CD4-positive, CD25-positive, alpha-beta regulatory T cell (primary cell): ENCODE results near the gene FNIP2. TPM values are rescaled to one million over a fixed set of nuclear protein-coding genes. Genes with fewer than 3 reads are reported as not detected.
"Not testable (repeated sequence)": the region's sequence is repeated elsewhere in the genome, so short reads cannot be mapped to it uniquely, and the experiment has no call there.

Source experiments
- ATAC-seq, 2 donors: fragments of 150-1000 bp; cut with Tn5 transposase; one replicate each; pipeline ENCODE4 v1.10.0; 2021; ENCODE audit warnings: low read depth in 2 of 2, moderate number of reproducible peaks in 2 of 2, moderate library complexity in 1 of 2
- DNase-seq, 3 donors: peaks; one replicate each; pipeline versions ENCODE4 v3.0.0 to v3.0.0-alpha.2; 2012 to 2022; ENCODE audit warnings: mixed read lengths in 1 of 3
- H3K27ac ChIP-seq: one replicate; pipeline ENCODE4 v1.7.0; 2013; ENCODE audit warnings: mild to moderate bottlenecking, low read length; ENCODE audit not compliant: insufficient read depth, poor library complexity, severe bottlenecking
- H3K27me3 ChIP-seq: one replicate; pipeline ENCODE4 v1.7.0; 2013; ENCODE audit warnings: low read length; ENCODE audit not compliant: control insufficient read depth, insufficient read depth
- H3K36me3 ChIP-seq: one replicate; pipeline ENCODE4 v1.7.0; 2013; ENCODE audit warnings: mild to moderate bottlenecking, low read length, moderate library complexity; ENCODE audit not compliant: control insufficient read depth, insufficient read depth
- H3K4me1 ChIP-seq: 2 replicates; pipeline ENCODE4 v1.7.0; 2013; ENCODE audit warnings: mild to moderate bottlenecking, low read length; ENCODE audit not compliant: insufficient read depth, control insufficient read depth, poor library complexity, severe bottlenecking
- H3K4me3 ChIP-seq: one replicate; pipeline ENCODE4 v1.7.0; 2013; ENCODE audit warnings: low read depth, mild to moderate bottlenecking, low read length, moderate library complexity
- H3K9me3 ChIP-seq, 2 experiments: 1 replicate in 1 of 2; 2 replicates in 1 of 2; pipeline ENCODE4 v1.7.0; 2013; ENCODE audit warnings: low read length in 2 of 2, mild to moderate bottlenecking in 1 of 2, moderate library complexity in 1 of 2; ENCODE audit not compliant: control insufficient read depth in 2 of 2
- H3K27ac Mint-ChIP-seq, 3 donors: one replicate each; pipeline ENCODE4 v1.8.0; 2020 to 2022; ENCODE audit warnings: mild to moderate bottlenecking in 3 of 3, mixed read lengths in 3 of 3, moderate library complexity in 2 of 3
- H3K27me3 Mint-ChIP-seq: one replicate; pipeline ENCODE4 v1.8.0; 2022; ENCODE audit warnings: mild to moderate bottlenecking, mixed read lengths
- H3K36me3 Mint-ChIP-seq: one replicate; pipeline ENCODE4 v1.8.0; 2020; ENCODE audit warnings: mixed read lengths
- H3K4me1 Mint-ChIP-seq, 4 donors: one replicate each; pipeline ENCODE4 v1.8.0; 2020 to 2022; ENCODE audit warnings: mixed read lengths in 4 of 4, mild to moderate bottlenecking in 1 of 4
- H3K4me3 Mint-ChIP-seq, 4 donors: one replicate each; pipeline ENCODE4 v1.8.0; 2020 to 2022; ENCODE audit warnings: mild to moderate bottlenecking in 4 of 4, mixed read lengths in 4 of 4, moderate library complexity in 3 of 4
- H3K9me3 Mint-ChIP-seq, 7 donors: one replicate each; pipeline ENCODE4 v1.8.0; 2020 to 2022; ENCODE audit warnings: mixed read lengths in 7 of 7, mild to moderate bottlenecking in 3 of 7, moderate library complexity in 2 of 7
- polyA plus RNA-seq, 4 donors: library from polyadenylated mRNA; unstranded; fragments of 300-500 nt; fragmentation: Illumina TruSeq; gene quantifications; one replicate each; pipeline ENCODE4 v1.2.3, GENCODE V29; 2021
- total RNA-seq: library from RNA; stranded (reverse); gene quantifications from one replicate; pipeline ENCODE4 v1.2.3, GENCODE V29; 2022

The FNIP2 gene
- total and polyA plus RNA-seq, 5 donors from 2014 or later: 1.5 to 8.9 (median 2.3) TPM

- Histone ChIP-seq H3K4me3 (no peak overlapping the region), H3K27ac (no peak overlapping the region), H3K9me3 (no peaks in the 10 kb centered on the region), H3K36me3 (no peaks in the 10 kb centered on the region), H3K4me1 (no peaks in the 10 kb centered on the region), H3K27me3 (no peaks in the 10 kb centered on the region)
- H3K36me3 Mint-ChIP-seq: no peaks in the 10 kb centered on the region
- no peak for ATAC-seq
- H3K4me1 Mint-ChIP-seq: peaks cover 1 to 24% (median 6%) of the 10 kb centered on the region in 4 donors
- H3K9me3 Mint-ChIP-seq: no peaks in the 10 kb centered on the region
- no peak for DNase-seq
- no peak overlapping the region for H3K4me3 Mint-ChIP-seq
- H3K27ac Mint-ChIP-seq: no peak overlapping the region
- H3K27me3 Mint-ChIP-seq: peaks cover 6% of the 10 kb centered on the region
Measured at GRCh38 chr4:158786121-158786601, 17.3 kb downstream of the FNIP2 start.

GRCh38 chr4:158786955-158787354 lies 18.1 kb downstream of the FNIP2 start:
- Mint-ChIP-seq H3K4me1 (peaks cover 0 to 23% (median 5%) of the 10 kb centered on the region in 4 donors), H3K27ac (no peak overlapping the region), H3K4me3 (no peak overlapping the region), H3K27me3 (peaks cover 11% of the 10 kb centered on the region), H3K36me3 (no peaks in the 10 kb centered on the region), H3K9me3 (no peaks in the 10 kb centered on the region)
- no peaks in the 10 kb centered on the region for H3K27me3 ChIP-seq
- H3K4me1 ChIP-seq: no peaks in the 10 kb centered on the region
- no peak overlapping the region for H3K27ac ChIP-seq
- no peaks in the 10 kb centered on the region for H3K36me3 ChIP-seq
- H3K4me3 ChIP-seq: no peak overlapping the region
- ATAC-seq: no peak
- DNase-seq: no peak
- H3K9me3 ChIP-seq: no peaks in the 10 kb centered on the region

- no peak for DNase-seq
- H3K4me3 ChIP-seq: no peak overlapping the region
- ATAC-seq: no peak
- no peaks in the 10 kb centered on the region for H3K4me1 ChIP-seq
- peaks cover 0 to 20% (median 4%) of the 10 kb centered on the region in 4 donors for H3K4me1 Mint-ChIP-seq
- H3K27me3 ChIP-seq: no peaks in the 10 kb centered on the region
- H3K4me3 Mint-ChIP-seq: no peak overlapping the region
- H3K36me3 ChIP-seq: no peaks in the 10 kb centered on the region
- peaks cover 11% of the 10 kb centered on the region for H3K27me3 Mint-ChIP-seq
- H3K36me3 Mint-ChIP-seq: no peaks in the 10 kb centered on the region
- H3K27ac Mint-ChIP-seq: no peak overlapping the region
- H3K9me3 Mint-ChIP-seq: no peaks in the 10 kb centered on the region
- no peak overlapping the region for H3K27ac ChIP-seq
- H3K9me3 ChIP-seq: no peaks in the 10 kb centered on the region
Measured at GRCh38 chr4:158787709-158788475, 19.1 kb downstream of the FNIP2 start.

- H3K36me3 Mint-ChIP-seq: no peaks in the 10 kb centered on the region
- no peak overlapping the region for H3K4me3 Mint-ChIP-seq
- H3K36me3 ChIP-seq: no peaks in the 10 kb centered on the region
- DNase-seq: no peak
- no peak overlapping the region for H3K27ac ChIP-seq
- no peaks in the 10 kb centered on the region for H3K9me3 Mint-ChIP-seq
- H3K27me3 Mint-ChIP-seq: peaks cover 11% of the 10 kb centered on the region
- H3K27ac Mint-ChIP-seq: no peak overlapping the region
- H3K4me1 ChIP-seq: no peaks in the 10 kb centered on the region
- H3K4me1 Mint-ChIP-seq: peaks cover 0 to 14% (median 4%) of the 10 kb centered on the region in 4 donors
- H3K4me3 ChIP-seq: no peak overlapping the region
- ATAC-seq: no peak
- H3K27me3 ChIP-seq: no peaks in the 10 kb centered on the region
- no peaks in the 10 kb centered on the region for H3K9me3 ChIP-seq
Measured at GRCh38 chr4:158788516-158788915, 19.7 kb downstream of the FNIP2 start.

- Mint-ChIP-seq H3K4me1 (peaks cover 0 to 5% (median 2%) of the 10 kb centered on the region in 4 donors), H3K27ac (no peak overlapping the region), H3K36me3 (no peaks in the 10 kb centered on the region), H3K4me3 (no peak overlapping the region), H3K9me3 (no peaks in the 10 kb centered on the region), H3K27me3 (peaks cover 11% of the 10 kb centered on the region)
- Histone ChIP-seq H3K36me3 (no peaks in the 10 kb centered on the region), H3K4me1 (no peaks in the 10 kb centered on the region), H3K9me3 (no peaks in the 10 kb centered on the region), H3K4me3 (no peak overlapping the region), H3K27me3 (no peaks in the 10 kb centered on the region), H3K27ac (no peak overlapping the region)
- no peak for DNase-seq
- ATAC-seq: no peak
Measured at GRCh38 chr4:158789853-158790252, 21.0 kb downstream of the FNIP2 start.

GRCh38 chr4:158793021-158793420 lies 24.2 kb downstream of the FNIP2 start:
- H3K27me3 ChIP-seq: no peaks in the 10 kb centered on the region
- no peak for DNase-seq
- Mint-ChIP-seq H3K27ac (no peak overlapping the region), H3K4me3 (no peak overlapping the region), H3K4me1 (peaks cover 0 to 10% (median 1%) of the 10 kb centered on the region in 4 donors), H3K36me3 (peaks cover 3% of the 10 kb centered on the region), H3K27me3 (peaks cover 5% of the 10 kb centered on the region), H3K9me3 (no peaks in the 10 kb centered on the region)
- no peaks in the 10 kb centered on the region for H3K4me1 ChIP-seq
- H3K27ac ChIP-seq: no peak overlapping the region
- no peak overlapping the region for H3K4me3 ChIP-seq
- ATAC-seq: no peak
- no peaks in the 10 kb centered on the region for H3K36me3 ChIP-seq
- no peaks in the 10 kb centered on the region for H3K9me3 ChIP-seq

- H3K36me3 Mint-ChIP-seq, H3K27ac Mint-ChIP-seq, H3K27me3 ChIP-seq, ATAC-seq, H3K4me3 ChIP-seq, H3K27me3 Mint-ChIP-seq, H3K27ac ChIP-seq, H3K4me1 ChIP-seq, H3K9me3 ChIP-seq, DNase-seq, H3K4me3 Mint-ChIP-seq, H3K36me3 ChIP-seq, H3K4me1 Mint-ChIP-seq, H3K9me3 Mint-ChIP-seq: not testable (repeated sequence)
Measured at GRCh38 chr4:158793430-158793829, 24.6 kb downstream of the FNIP2 start.
